Trophoblast cell (in vitro differentiated cells and primary cell): Measurements from ENCODE around the gene MBP.
A peak's percentile ranks its signal among the peaks of the same experiment; 100 is the strongest.

Source experiments
- DNase-seq, 2 donors: peaks; one replicate each; pipeline ENCODE4 v3.0.0-alpha.2; 2016
- H2AFZ ChIP-seq: 2 replicates; pipeline ENCODE4 v1.6.1; 2013; ENCODE audit warnings: low read length, moderate library complexity, mild to moderate bottlenecking; ENCODE audit not compliant: insufficient read depth, poor library complexity
- H2AK5ac ChIP-seq: 2 replicates; pipeline ENCODE4 v1.6.1; 2013; ENCODE audit warnings: mild to moderate bottlenecking, low read length
- H2BK120ac ChIP-seq: 2 replicates; pipeline ENCODE4 v1.6.1; 2013; ENCODE audit warnings: low read length, mild to moderate bottlenecking, moderate library complexity; ENCODE audit not compliant: insufficient read depth, poor library complexity
- H2BK12ac ChIP-seq: 2 replicates; pipeline ENCODE4 v1.6.1; 2013; ENCODE audit warnings: mild to moderate bottlenecking, low read length, moderate library complexity
- H2BK5ac ChIP-seq: 2 replicates; pipeline ENCODE4 v1.6.1; 2013; ENCODE audit warnings: low read length, low read depth, moderate library complexity, mild to moderate bottlenecking; ENCODE audit not compliant: poor library complexity
- H3K14ac ChIP-seq: 2 replicates; pipeline ENCODE4 v1.6.1; 2013; ENCODE audit warnings: mild to moderate bottlenecking, low read length
- H3K18ac ChIP-seq: 2 replicates; pipeline ENCODE4 v1.6.1; 2013; ENCODE audit warnings: mild to moderate bottlenecking, low read length
- H3K23ac ChIP-seq: 2 replicates; pipeline ENCODE4 v1.6.1; 2013; ENCODE audit warnings: low read length
- H3K27ac ChIP-seq: 2 replicates; pipeline ENCODE4 v1.5.1; 2013; ENCODE audit warnings: low read depth, mild to moderate bottlenecking, inconsistent platforms, low read length, moderate library complexity
- H3K27me3 ChIP-seq: 2 replicates; pipeline ENCODE4 v1.6.1; 2013; ENCODE audit warnings: inconsistent platforms, mild to moderate bottlenecking, low read length, moderate library complexity; ENCODE audit not compliant: insufficient read depth
- H3K36me3 ChIP-seq, 2 experiments: 1 replicate in 1 of 2; 2 replicates in 1 of 2; pipeline ENCODE4 v1.6.1; 2013; ENCODE audit warnings: low read length in 2 of 2, mild to moderate bottlenecking in 2 of 2, moderate library complexity in 1 of 2; ENCODE audit not compliant: insufficient read depth in 2 of 2, control insufficient read depth in 1 of 2
- H3K4ac ChIP-seq: 2 replicates; pipeline ENCODE4 v1.6.1; 2013; ENCODE audit warnings: low read depth, mild to moderate bottlenecking, low read length, moderate library complexity
- H3K4me1 ChIP-seq, 2 experiments: 1 replicate in 1 of 2; 2 replicates in 1 of 2; pipeline ENCODE4 v1.6.1; 2013; ENCODE audit warnings: low read length in 2 of 2, mild to moderate bottlenecking in 2 of 2, moderate library complexity in 1 of 2; ENCODE audit not compliant: insufficient read depth in 2 of 2, control insufficient read depth in 1 of 2
- H3K4me2 ChIP-seq: 2 replicates; pipeline ENCODE4 v1.6.1; 2013; ENCODE audit warnings: inconsistent platforms, mild to moderate bottlenecking, low read length, moderate library complexity
- H3K4me3 ChIP-seq: 2 replicates; pipeline ENCODE4 v1.5.1; 2013; ENCODE audit warnings: mild to moderate bottlenecking, low read depth, low read length, inconsistent platforms
- H3K79me1 ChIP-seq: one replicate; pipeline ENCODE4 v1.6.1; 2013; ENCODE audit warnings: low read length
- H3K79me2 ChIP-seq: 2 replicates; pipeline ENCODE4 v1.6.1; 2013; ENCODE audit warnings: low read length, mild to moderate bottlenecking; ENCODE audit not compliant: control insufficient read depth, insufficient read depth, poor library complexity
- H3K9ac ChIP-seq: 2 replicates; pipeline ENCODE4 v1.6.1; 2013; ENCODE audit warnings: mild to moderate bottlenecking, low read length
- H3K9me3 ChIP-seq: 2 replicates; pipeline ENCODE4 v1.6.1; 2013; ENCODE audit warnings: low read depth, mild to moderate bottlenecking, control low read depth, inconsistent platforms, low read length; ENCODE audit not compliant: insufficient read depth
- H4K12ac ChIP-seq: 2 replicates; pipeline ENCODE4 v1.6.1; 2013; ENCODE audit warnings: low read depth, mild to moderate bottlenecking, low read length, moderate library complexity
- H4K8ac ChIP-seq: 2 replicates; pipeline ENCODE4 v1.6.1; 2013; ENCODE audit warnings: low read depth, mild to moderate bottlenecking, low read length, moderate library complexity
- H4K91ac ChIP-seq: one replicate; pipeline ENCODE4 v1.6.1; 2013; ENCODE audit warnings: low read depth, mild to moderate bottlenecking, low read length, moderate library complexity
- WGBS: extraction: QIAGEN DNeasy Blood & Tissue Kit; methylation state at CpG from one replicate; pipeline ENCODE4 v1.1.7; 2013; ENCODE audit warnings: missing lambda C conversion rate; ENCODE audit not compliant: insufficient read length, insufficient coverage; ENCODE audit errors: extremely low coverage; 5-methylcytosine and 5-hydroxymethylcytosine counted together

Gene MBP

GRCh38 chr18:76943542-76944339 is 188.8 kb downstream of the MBP start:
- H2BK5ac ChIP-seq: no peak overlapping the region
- H3K27ac ChIP-seq: no peak overlapping the region
- no peak overlapping the region for H2AK5ac ChIP-seq
- H3K4me1 ChIP-seq: no peaks in the 10 kb centered on the region
- no peak overlapping the region for H2BK120ac ChIP-seq
- H3K9ac ChIP-seq: no peak overlapping the region
- no peaks in the 10 kb centered on the region for H3K27me3 ChIP-seq
- no peak overlapping the region for H3K14ac ChIP-seq
- no peak overlapping the region for H3K23ac ChIP-seq
- H4K12ac ChIP-seq: no peak overlapping the region
- H3K36me3 ChIP-seq: peaks cover 13 to 20% of the 10 kb centered on the region in 2 experiments
- H3K4me3 ChIP-seq: no peak overlapping the region
- H3K18ac ChIP-seq: no peak overlapping the region
- H3K79me2 ChIP-seq: no peaks in the 10 kb centered on the region
- no peak overlapping the region for H2BK12ac ChIP-seq
- H2AFZ ChIP-seq: no peak overlapping the region
- no peak overlapping the region for H3K4me2 ChIP-seq
- no peak overlapping the region for H4K8ac ChIP-seq
- no peak overlapping the region for H3K4ac ChIP-seq
- H4K91ac ChIP-seq: no peak overlapping the region
- DNase-seq: peak; percentile 95 to 96
- no peaks in the 10 kb centered on the region for H3K79me1 ChIP-seq
- WGBS: no CpG with 5 or more reads among the region's 6 CpGs
- no peaks in the 10 kb centered on the region for H3K9me3 ChIP-seq

- H3K36me3 ChIP-seq: peaks cover 13 to 20% of the 10 kb centered on the region in 2 experiments
- H3K79me2 ChIP-seq: no peaks in the 10 kb centered on the region
- DNase-seq: no peak
- H3K27ac ChIP-seq: no peak overlapping the region
- H3K23ac ChIP-seq: no peak overlapping the region
- no peak overlapping the region for H2AFZ ChIP-seq
- no peak overlapping the region for H3K4me2 ChIP-seq
- H3K4ac ChIP-seq: no peak overlapping the region
- H3K4me1 ChIP-seq: no peaks in the 10 kb centered on the region
- no peak overlapping the region for H4K8ac ChIP-seq
- no peak overlapping the region for H2BK5ac ChIP-seq
- H2AK5ac ChIP-seq: no peak overlapping the region
- H3K27me3 ChIP-seq: no peaks in the 10 kb centered on the region
- H3K9ac ChIP-seq: no peak overlapping the region
- H2BK120ac ChIP-seq: no peak overlapping the region
- no peak overlapping the region for H4K12ac ChIP-seq
- no peaks in the 10 kb centered on the region for H3K79me1 ChIP-seq
- no peak overlapping the region for H3K4me3 ChIP-seq
- H3K9me3 ChIP-seq: peaks cover 1% of the 10 kb centered on the region
- no peak overlapping the region for H2BK12ac ChIP-seq
- WGBS: no CpG with 5 or more reads among the region's 9 CpGs
- no peak overlapping the region for H3K18ac ChIP-seq
- H4K91ac ChIP-seq: no peak overlapping the region
- no peak overlapping the region for H3K14ac ChIP-seq
Measured at GRCh38 chr18:76941284-76941683, 191.3 kb downstream of the MBP start.

GRCh38 chr18:76938619-76939018 is 194.0 kb downstream of the MBP start:
- Histone ChIP-seq H3K79me2 (no peaks in the 10 kb centered on the region), H3K4me2 (no peak overlapping the region), H3K9ac (no peak overlapping the region), H3K4me1 (no peaks in the 10 kb centered on the region), H4K91ac (no peak overlapping the region), H3K14ac (no peak overlapping the region), H3K27ac (no peak overlapping the region), H3K36me3 (peaks cover 17 to 21% of the 10 kb centered on the region in 2 experiments), H3K23ac (no peak overlapping the region), H4K8ac (no peak overlapping the region), H2AK5ac (no peak overlapping the region), H3K4ac (no peak overlapping the region), H3K18ac (no peak overlapping the region), H2AFZ (no peak overlapping the region), H2BK120ac (no peak overlapping the region), H2BK12ac (no peak overlapping the region), H4K12ac (no peak overlapping the region), H2BK5ac (no peak overlapping the region), H3K79me1 (no peaks in the 10 kb centered on the region), H3K4me3 (no peak overlapping the region), H3K9me3 (peaks cover 1% of the 10 kb centered on the region), H3K27me3 (no peaks in the 10 kb centered on the region)
- WGBS: no CpG with 5 or more reads among the region's 12 CpGs
- DNase-seq: no peak

- Histone ChIP-seq H3K4me1 (no peaks in the 10 kb centered on the region), H3K9ac (no peak overlapping the region), H3K9me3 (peaks cover 2% of the 10 kb centered on the region), H2BK12ac (no peak overlapping the region), H3K14ac (no peak overlapping the region), H4K12ac (no peak overlapping the region), H2BK120ac (no peak overlapping the region), H2AK5ac (no peak overlapping the region), H2AFZ (no peak overlapping the region), H3K4me2 (no peak overlapping the region), H3K4ac (no peak overlapping the region), H3K18ac (no peak overlapping the region), H3K23ac (no peak overlapping the region), H4K91ac (no peak overlapping the region), H3K36me3 (peaks cover 20 to 24% of the 10 kb centered on the region in 2 experiments), H3K4me3 (no peak overlapping the region), H3K79me2 (no peaks in the 10 kb centered on the region), H3K27ac (no peak overlapping the region), H3K79me1 (no peaks in the 10 kb centered on the region), H4K8ac (no peak overlapping the region), H3K27me3 (no peaks in the 10 kb centered on the region), H2BK5ac (no peak overlapping the region)
- peak in 1 of 2 donors; percentile 46 for DNase-seq
- WGBS: no CpG with 5 or more reads among the region's 1 CpG
Measured at GRCh38 chr18:76937597-76937996, 195.0 kb downstream of the MBP start.
